T-helper 9 cell (primary cell): Measurements from ENCODE around the gene BICC1.
"Not testable (repeated sequence)": the region's sequence is repeated elsewhere in the genome, so short reads cannot be mapped to it uniquely, and the experiment has no call there.

Source experiments
- DNase-seq: peaks from one replicate; pipeline ENCODE4 v3.0.0-alpha.2; 2020

BICC1 gene

DNA sequence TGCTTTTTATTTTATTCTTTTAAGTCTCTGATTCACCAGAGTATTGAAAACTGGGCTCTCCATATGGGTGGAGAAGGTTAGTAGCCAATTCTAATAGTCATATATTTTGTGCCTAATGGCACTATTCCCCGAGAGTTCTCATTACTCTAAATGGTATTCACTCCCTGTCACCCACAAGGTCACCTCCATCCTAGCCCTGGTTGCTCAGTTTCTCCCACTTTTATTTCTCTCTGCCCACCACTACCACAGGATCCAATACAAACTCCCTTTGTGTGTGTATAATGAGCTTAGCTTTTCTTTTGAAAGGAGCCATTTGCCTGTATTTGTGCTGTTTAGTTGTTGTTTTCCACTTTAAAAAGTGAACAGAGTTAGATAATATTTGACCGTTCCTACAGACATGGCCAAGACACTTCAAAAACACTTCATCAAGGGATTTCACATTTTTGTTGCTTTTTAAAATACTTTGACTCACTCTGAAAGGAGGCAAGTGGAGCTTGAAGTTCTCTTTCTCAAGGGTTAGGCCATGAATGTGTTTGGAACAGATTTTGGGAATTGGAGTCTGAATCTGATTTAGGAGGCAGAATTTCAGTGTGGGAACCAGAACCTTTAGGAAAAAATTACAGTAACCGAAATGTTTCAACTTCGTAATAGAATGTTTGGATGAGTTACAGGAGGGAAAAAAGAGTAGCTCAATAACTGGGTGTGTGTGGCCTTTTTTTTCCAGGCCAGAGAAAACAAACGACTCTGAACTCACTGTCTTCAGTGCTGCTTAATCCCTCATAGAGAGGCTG is 321.3 kb downstream of the BICC1 start:
- DNase-seq = no peak

- no peak for DNase-seq
Observed at GRCh38 chr10:58836176-58836700, 323.6 kb downstream of the BICC1 start.

DNA sequence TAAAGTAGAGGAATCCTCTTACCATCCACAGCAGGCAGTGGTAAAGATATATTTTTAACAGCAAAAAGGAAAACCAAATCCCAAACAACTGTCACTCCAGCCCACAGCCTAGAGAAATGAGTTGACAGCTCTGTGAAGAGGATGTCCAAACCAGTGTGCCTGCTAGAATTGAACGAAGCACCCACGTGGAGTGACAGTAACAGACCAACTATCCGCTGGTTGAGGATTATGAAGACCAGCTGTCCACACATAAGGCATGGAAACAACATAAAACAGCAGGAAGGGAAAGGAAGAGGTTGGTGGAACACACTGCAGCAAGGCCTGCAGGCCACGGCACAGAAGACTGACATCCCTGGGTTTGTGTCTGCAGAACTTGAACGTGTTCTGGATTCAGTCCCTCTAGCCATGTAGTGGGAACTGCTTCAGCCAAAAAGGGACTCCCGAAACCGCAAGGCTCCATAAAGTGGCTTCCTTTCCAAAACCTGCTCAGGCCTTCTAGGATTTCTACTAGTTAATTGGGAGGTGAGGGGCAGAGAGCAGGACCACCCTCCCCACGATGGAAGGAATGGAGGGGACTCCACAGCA is 324.4 kb downstream of the BICC1 start:
- DNase-seq = no peak

GRCh38 chr10:58837826-58838225 is 325.2 kb downstream of the BICC1 start:
- DNase-seq = no peak

GRCh38 chr10:58838561-58839208 is 326.0 kb downstream of the BICC1 start:
- no peak for DNase-seq

GRCh38 chr10:58839771-58840170 is 327.1 kb downstream of the BICC1 start:
- no peak for DNase-seq

- DNase-seq = no peak
Observed at GRCh38 chr10:58840840-58841435, 328.3 kb downstream of the BICC1 start.

- no peak for DNase-seq
Observed at GRCh38 chr10:58842860-58843376, 330.2 kb downstream of the BICC1 start.

DNA sequence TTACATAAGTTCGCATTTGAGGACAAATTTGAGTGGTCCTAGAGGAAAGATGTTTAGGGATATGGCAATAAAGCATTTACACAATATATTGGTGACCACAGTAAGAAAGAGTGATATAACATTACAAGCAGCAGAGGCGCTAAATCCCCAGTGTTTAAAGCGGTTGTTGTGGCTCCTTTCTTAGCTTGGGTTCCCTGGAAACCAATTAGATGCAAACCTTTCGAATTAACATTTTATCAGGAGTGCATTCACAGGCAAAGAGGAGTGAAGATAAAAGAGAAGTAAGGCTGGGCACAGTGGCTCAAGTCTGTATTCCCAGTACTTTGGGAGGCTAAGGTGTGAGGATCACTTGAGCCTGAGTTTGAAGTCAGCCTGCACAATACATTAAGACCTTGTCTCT is 331.1 kb downstream of the BICC1 start:
- no peak for DNase-seq

DNA sequence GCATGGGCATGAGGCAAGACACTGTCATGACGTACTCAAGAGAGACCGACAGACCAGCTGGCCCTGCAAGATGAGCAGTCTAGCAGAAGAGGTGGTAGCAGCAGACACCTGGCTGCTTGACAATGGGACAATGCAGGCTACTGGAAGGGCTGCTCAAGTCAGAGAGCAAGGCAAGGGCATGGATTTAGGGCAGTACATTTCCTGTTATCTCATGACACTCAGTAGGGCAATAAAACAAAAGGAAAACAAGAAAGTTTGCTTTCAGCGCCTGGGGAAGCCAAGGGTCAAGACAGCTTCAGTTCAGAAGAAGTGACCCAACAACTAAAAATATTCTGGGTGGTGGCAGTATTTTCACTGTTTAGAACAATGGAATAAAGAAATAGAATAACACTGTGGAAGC is 332.0 kb downstream of the BICC1 start:
- DNase-seq = no peak

- no peak for DNase-seq
Observed at GRCh38 chr10:58846856-58847255, 334.2 kb downstream of the BICC1 start.

GRCh38 chr10:58851606-58852005 is 338.9 kb downstream of the BICC1 start:
- no peak for DNase-seq

DNA sequence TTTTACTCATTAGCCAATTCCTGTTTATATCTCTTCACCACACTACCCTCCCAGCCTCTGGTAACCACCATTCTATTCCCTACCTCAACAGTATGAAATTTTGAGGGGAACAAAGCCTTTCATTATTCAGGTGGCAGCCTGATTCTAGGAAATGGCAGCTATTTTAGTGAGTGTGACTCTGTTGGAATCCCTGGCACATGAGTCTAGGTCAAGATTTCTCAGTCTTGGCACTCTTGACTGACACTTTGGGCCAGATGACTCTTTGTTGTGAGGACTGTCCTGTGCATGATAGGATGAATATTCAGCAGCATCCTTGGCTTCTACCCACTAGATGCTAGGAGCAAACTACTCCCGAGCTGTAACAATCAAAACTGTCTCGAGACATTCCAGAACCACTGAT is 341.0 kb downstream of the BICC1 start:
- no peak for DNase-seq

DNA sequence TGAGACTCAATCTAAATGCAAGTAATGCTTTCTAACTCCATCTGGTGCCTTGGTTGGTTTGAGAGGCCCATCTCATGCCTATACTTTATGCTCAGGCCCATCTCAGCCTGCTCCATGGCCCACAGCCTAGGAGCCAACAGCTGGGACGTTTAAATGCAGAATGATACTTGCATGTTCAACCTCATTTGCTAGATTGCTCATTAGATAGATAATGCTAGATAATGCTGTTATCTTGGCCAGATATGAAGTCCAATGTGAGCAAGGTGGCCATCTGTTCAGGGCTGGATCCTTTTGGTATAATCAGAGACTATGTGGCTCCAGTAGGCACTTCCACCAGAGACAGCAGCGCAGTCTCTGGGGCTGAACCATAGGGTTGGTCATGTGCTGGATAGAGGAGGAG is 342.1 kb downstream of the BICC1 start:
- no peak for DNase-seq

DNA sequence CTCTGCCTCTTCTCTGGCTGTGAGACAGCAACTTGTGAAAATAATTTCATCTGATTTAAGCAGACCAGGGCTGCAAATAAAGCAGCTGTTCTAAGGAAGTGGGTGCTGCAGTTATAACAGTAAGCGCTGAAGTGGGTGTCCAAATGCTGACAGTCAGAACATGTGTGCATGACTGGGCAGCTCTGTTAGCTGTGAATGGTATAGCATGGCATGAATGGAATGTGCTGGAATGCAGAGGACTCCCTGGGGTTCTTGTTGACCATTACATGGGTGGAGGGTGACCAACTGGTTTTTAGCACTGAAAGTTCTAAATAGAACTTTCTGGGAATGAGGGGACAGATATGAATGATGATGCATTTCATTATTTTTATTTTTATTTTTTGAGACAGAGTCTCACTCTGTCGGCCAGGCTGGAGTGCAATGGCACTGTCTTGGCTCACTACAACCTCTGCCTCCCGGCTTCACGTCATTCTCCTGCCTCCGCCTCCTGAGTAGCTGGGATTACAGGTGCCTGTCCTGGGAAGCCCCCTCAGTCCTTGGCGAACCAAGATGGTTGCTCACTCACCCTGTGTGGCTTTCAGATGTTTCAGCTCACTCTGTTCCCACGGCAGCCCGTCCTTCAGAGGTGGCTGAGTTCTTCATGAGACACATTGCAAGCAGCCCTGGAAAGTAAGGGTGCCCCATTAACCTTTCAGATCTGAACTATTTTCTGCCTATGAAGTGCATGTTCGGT is 344.0 kb downstream of the BICC1 start:
- no peak for DNase-seq

GRCh38 chr10:58857251-58857805 is 344.7 kb downstream of the BICC1 start:
- DNase-seq = no peak

- not testable (repeated sequence) for DNase-seq
Observed at GRCh38 chr10:58858123-58858522, 345.5 kb downstream of the BICC1 start.

DNA sequence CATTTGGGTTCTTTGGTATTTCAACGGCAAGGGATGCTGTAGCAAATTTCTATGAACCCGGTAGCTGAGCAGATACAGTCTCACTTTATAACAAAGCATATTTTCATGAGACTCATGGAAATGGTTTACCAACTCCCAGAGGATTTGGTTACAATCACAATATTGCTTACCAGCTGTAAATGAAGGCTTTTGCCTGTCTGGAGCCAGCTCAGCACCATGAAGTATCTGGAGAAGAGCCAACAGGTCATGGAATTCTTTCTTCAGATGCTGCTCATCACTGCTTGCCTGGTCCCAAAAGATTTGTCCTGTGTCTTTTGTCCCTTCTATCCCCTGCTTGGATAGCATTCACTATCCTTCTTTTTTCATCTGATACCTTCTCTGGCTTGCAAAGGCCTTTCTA is 346.9 kb downstream of the BICC1 start:
- no peak for DNase-seq

DNA sequence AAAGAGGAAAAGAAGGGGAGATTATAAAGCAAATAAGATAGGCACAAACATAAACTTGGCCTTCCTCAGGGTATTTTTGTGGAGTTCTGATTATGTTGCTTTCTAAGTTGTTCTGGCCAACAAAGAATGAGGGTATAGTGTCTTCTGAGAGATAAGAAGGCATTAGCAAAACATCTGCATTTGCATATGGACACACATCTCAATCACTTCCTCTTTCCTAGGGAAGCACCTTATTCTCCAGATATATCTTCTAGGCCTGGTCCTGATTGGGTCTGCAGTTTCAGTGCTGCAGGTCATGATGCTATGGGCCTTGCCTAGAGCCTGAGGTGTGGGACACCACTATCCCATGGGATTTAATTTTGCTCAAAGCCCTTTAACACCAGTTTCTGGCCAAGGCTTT is 355.0 kb downstream of the BICC1 start:
- no peak for DNase-seq

DNA sequence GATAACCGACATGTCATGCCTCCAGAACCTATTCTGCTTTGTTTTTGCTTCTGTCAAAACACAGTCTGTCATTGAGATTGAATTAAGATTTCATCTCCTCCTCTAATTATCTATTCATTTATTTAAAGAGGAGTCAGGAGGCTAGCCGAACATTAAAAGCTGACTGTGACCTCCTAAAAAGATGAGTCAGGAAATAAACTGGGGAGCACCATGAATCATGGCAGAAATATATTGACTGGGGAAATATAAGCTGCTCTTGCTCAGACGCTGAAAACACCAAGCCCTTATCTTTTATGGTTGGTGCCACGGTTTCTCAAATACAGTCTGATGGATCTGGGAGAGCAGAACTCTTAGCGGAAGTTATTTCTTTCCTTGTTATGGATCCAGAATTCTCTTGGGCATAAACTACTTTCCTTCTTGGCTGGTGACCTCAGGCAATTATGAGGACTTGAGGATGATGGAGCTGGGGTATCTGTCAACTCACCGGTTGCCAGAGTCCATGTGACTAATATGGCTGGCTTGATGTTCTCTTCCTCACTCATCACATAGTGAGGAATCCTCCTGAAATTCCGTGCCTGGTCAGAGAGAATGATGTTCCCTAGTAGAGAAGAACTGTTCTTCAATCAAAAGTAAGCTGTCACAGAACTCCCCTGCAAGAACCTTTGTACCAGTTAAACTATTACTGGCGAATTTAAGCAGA is 356.2 kb downstream of the BICC1 start:
- no peak for DNase-seq

GRCh38 chr10:58870070-58870469 is 357.4 kb downstream of the BICC1 start:
- DNase-seq = no peak

DNA sequence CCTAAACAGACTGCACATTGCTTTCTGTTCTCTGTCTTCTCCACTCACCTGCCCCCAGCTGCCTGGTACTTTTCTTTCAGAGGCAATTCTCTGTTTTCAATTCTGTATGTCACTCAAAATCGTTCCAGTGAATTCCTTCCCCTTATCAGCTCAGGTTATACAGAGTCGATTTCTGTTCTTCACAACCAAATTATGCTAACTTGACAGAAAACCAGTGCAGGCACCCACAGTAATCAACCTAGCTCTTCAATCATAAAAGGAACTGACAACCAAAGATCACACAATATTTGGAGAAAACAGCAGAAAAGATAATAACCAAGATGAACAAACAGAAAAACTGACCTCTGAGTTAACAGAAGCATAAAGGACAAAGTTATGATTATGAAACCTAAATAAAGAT is 360.5 kb downstream of the BICC1 start:
- DNase-seq = no peak
